Daoy (cell line): ENCODE results near the gene SLIT3. TPM values are rescaled to one million over a fixed set of nuclear protein-coding genes. Genes with fewer than 3 reads are reported as not detected.
A peak's percentile ranks its signal among the peaks of the same experiment; 100 is the strongest.

Experiments used
- DNase-seq: peaks from one replicate; pipeline ENCODE4 v3.0.0-alpha.2; 2015; ENCODE audit warnings: low read depth
- total RNA-seq: library from RNA; depleted of rRNA; stranded (reverse); fragments of >200 nt; shearing (Covaris generic); gene quantifications from 2 replicates; pipeline ENCODE4 v1.2.3, GENCODE V29; 2014

Gene SLIT3
- total RNA-seq, 1 experiment from 2014 or later: 3.5 TPM

DNA sequence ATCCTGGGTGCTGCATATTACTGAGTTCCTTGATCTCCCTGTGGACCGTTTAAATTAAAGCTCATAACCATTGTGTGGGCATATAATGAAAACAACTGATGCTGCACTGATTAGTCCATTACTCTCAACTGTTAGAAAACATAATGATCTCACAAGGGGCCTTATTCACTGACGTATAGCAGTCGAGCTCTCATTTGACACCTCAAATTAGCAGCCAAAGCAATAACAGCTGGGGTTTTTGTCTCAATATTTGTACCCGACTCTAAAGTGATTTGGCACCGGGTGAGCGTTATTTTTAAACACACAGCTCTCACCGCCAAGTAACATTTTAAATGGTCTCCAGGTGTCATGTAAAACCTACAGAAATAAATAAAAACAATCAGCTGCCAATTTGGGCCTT, 469.6 kb downstream of the SLIT3 start:
- DNase-seq: no peak

DNA sequence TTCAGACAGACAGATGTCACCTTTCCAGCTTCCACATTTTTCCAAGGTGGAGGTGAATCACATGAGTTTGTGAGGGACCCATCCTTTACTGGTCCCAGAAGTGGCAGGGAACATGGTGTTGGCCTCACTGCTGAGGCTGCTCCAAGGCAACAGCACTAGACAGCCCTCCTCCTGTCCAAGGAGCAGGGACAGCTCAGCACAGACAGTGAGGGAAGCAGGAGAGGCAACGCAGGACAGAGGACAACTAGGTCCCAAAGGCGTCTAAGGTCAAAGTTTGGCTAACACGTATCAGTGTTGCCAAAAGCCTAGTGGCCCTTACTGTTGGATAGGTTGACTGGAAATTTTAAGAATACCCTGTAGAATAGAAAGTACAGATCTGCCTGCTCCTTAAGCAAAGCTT, 470.1 kb downstream of the SLIT3 start:
- no peak for DNase-seq

DNA sequence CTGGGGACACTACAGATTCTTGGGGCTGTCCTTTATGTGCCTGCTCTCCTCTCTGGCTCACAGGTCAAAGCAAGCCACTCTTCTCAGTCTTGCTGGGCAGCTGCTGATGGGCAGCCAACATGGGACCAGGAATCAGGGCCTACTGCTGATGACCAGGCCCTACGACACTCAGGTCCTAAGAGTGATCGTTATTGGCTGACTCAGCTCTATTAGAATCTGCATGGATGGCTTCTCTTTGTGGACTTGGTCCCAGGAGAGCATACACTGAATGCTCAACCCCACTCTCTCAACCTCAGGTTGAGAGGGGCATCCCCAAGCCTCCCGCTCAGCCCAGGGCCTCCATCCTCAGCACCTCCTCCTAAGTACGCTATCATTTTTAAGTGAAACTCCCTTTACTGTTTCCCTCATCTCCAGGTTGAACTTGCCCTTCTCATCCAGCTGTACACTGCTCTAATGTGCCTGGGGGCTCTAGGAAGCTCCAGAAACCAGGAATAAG, 471.0 kb downstream of the SLIT3 start:
- no peak for DNase-seq

DNA sequence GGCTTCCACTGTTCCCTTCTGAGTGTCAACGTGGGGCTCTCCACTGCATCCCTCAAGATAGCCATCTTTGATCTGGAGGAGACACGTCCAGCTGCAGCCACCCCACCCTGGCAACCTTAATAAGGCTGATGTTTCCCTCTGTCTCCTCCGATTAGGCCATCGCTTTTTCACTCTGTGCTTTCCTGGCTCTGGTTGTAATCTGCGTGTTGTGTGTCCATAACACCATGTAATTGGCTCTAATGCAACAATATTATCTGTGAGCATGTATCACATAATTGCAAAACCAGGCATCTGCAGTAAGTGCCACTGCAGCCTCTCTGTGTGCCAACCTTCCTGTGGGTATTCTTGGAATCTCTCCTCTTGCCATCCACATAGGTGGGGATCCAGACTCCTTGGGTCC, 471.9 kb downstream of the SLIT3 start:
- no peak for DNase-seq

DNA sequence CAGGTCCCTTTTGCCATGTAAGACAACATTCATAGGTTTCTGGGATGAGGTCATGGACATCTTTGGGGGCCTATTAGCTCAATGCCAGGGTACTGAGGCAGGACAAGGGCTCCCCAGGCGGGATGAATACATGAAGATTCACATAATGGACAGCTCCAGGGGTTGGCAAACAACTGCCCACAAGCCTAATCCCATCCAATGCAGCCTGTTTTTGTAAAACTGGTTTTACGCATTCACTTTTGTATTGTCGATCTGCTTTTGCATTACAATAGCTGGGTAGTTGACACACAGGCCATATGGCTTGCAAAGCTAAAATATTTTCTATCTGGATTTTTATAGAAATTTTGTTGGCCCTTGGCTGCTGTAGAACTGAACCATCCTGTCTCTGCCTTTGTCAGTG, 473.3 kb downstream of the SLIT3 start:
- no peak for DNase-seq

DNA sequence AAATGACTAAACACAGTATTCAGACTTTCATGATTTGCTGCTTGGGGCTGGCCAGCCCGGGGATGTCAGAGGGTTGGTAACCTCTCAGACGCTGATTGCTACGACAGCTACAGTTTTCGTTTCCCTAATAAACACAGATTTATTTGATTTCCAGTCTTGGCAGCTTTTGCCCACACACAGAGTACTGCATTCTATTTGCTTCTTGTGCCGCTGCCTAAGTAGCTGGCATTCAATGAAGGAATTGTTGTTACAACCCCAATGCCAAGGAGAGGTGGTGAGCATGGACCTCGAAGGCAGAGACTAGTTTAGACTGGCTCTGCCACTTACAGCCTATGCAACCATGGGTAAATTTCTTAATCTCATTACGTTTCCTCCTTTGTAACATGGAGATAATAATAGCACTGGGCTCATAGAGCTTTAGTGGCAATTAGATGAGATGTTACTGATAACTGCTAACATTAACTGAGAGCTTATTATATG, 474.7 kb downstream of the SLIT3 start:
- no peak for DNase-seq

DNA sequence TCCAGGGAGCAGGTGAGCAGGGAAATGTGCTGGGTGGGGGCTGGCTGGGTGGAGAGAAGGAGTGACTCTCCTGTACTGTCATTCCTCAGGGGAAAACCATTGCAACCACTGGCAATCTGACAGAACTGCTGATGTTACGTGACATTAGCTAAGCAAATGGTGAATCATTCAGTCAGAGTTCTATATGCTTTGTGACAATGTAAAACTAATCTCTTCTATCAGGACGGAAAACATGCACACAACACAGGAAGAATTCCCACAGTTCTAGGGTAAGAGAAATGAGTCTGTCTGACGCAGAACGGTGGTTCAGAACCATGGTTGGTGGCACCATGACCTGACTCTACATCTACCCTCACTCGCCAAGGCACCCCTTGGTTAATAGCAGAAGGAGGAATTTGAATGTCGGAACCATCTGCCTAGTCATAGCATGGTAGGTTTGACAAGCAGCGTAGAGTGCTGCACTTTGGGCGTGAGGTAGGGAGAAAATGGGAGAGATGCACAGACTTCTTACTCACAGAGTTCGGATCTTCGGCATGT, 478.1 kb downstream of the SLIT3 start:
- peak; percentile 42 for DNase-seq

DNA sequence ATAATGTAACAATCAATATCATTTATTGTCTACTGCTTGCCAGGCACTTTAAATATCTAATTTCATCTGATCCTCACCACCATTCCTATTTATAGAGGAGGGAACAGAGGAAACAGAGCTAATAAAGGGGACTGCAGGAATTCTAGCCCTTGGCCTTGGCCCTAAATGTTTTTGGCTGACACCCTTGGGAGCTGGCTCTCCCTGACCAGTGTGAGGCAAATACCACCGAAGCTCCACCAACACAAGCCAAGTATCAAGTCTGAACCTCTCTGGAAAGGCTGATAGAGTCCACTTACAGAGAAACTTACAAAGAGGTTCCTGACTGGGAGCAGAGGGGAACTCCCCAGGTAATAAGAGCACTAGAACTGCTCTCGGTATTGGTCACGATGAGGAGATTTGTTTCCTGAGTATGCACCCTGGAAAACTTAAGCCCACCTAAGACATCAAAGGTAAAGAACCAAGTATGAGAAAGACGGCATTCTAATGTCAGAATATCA, 478.6 kb downstream of the SLIT3 start:
- no peak for DNase-seq

DNA sequence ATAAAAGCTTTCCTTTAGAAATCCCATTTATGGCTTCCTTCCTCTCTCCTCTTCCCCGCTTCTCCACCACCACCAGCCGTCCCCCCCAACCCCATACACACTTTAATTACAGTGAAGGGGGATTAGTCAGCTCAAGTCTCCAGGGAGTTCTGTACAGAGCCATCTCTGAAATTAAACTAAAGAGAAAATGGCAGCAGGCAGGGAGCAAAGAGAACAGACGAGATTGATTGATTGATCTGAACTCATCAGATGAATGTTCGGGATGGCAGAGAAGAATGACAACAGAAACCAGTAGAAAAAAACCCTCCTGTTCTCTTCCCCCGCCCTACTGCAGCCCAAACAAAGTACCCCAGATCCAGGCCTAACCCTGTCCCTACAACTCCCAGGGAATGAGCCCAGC, 480.1 kb downstream of the SLIT3 start:
- DNase-seq: peak; percentile 24

DNA sequence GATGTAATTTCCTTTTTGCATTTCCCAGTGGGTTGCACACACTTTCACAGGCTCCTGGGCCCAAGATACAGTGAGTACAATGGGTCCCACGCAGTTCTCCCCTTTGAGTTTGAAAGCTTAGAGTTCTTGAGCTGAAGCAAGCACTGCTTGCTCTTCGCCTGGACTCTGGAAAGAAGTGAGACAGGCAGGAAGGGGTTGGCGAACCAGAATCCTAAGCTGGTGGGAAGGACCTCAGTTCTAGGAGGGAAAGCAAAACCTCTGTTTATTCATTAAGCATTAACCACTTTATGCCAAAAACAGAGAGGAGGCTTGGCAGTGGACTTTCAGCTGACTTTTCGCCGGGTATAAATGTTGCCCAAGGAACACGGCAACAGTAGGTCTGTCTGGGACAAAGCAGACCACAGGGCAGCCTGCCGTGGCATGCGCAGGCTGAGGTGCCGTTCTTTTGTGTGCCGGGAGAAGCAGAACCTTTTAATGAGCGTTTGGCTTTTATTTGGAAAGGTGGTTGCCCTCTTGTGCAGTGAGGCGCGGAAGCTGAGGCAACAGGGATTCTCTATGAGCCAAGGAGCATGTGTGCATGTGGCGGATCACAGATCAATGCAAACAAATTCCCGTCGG, 481.8 kb downstream of the SLIT3 start:
- no peak for DNase-seq

DNA sequence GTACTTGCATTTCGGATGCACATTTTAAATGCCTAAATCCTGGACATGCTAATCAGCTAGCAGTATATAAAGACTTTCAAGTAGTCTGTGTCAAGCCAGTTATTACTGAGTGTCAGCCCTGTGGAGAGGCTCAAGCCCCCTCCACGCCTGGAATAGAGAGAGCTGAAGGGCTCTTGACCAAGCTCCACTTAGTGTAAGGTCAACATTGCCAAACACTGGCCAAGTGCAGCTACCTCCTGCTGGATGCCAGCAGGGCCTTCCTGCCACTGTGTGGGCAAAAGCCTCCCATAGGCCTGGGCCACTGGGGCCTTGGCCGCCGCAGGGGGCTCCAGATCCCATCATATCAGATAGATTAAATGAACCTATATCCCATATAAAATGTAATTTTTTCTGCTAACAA, 482.4 kb downstream of the SLIT3 start:
- DNase-seq: no peak

DNA sequence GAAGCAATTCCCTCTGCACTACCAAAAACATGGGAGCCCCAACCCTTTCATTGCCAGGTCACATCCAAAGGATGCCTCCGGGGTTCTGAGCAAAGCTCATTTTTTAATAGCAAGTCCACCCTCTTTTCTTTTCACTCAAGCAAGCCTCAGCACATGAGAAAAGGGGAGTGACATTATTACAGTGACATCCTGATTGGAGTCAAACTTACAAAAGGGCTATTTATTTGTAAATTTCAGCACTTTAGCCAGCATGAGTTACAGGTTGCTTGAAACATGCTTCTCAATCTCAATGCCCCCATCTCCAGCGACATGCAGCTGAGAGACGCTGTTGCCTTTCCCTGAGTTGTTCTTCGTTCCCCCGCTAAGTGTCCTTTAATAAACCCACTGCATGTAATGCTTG, 483.3 kb downstream of the SLIT3 start:
- no peak for DNase-seq

DNA sequence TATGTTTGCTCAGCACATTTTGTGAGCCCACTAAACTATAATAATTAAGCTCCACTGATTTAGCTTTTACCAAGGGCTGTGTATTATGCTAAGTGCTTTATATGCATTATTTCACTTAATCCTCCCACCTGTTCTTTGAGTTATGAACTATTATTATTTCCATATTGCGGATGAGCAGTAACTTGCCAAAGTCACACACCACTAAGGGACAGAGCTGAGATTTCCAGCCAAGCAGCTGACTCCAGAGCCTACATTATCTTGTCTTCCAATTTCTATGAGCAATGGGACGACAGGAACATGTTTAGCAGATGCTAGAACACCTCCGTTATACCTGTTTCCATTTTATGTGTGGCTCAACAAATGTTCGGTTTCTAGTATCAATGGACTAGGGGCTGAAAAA, 484.3 kb downstream of the SLIT3 start:
- no peak for DNase-seq

DNA sequence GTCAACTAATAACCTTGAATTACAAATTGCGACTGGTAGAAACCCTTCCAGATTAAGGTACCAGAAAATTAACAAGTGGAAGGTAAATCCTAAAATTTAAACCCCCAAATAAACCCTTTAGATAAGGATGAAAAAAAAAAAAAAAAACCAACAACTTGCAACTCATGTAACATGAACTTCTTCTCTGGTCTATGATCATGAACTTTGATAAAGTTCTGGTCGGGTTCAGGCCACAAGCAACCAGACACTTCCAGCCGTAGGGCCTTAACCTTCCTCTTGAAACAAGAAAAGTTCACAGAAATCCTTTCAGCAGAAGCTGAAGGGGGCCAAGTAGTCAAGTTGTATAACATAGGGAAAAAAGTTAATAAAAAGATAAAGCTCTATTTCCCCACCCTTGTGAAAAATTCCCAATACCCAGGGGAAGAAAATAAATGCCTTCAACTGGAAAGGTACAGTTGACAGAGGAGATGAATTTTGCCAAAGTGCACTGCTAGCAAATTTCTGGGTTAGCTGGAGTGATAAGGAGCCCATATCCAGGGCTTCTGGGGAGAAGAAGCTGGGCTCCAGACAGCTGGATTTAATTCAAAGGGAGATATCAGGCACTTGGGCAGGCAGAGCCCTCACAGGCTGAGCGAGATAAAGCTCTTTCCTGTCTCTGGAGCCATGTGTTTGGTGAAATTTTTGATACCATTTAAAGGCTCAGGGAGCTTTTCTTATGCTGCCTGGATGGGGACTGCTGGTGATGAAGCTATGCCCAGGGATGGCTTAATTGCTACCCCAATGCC, 487.6 kb downstream of the SLIT3 start:
- DNase-seq: no peak

DNA sequence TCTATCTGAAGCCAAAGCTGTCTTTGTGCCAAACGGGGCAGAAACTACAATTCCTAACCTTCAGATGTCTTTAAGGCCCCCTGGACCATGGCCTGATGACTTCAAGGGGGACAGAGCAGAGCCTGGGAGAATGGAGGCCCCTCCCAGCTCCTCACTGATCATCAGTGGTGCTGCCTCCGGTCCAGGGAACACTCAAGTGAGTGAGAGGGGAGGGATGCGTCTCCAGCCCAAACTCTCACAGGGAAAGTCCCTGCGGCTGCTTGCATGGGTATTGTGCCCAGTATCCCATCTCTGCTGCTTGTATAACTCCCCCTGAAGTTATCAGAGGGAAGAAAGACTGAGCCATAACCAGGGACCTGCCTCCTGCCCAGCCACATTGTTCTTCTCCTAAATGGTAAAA, 490.3 kb downstream of the SLIT3 start:
- no peak for DNase-seq

DNA sequence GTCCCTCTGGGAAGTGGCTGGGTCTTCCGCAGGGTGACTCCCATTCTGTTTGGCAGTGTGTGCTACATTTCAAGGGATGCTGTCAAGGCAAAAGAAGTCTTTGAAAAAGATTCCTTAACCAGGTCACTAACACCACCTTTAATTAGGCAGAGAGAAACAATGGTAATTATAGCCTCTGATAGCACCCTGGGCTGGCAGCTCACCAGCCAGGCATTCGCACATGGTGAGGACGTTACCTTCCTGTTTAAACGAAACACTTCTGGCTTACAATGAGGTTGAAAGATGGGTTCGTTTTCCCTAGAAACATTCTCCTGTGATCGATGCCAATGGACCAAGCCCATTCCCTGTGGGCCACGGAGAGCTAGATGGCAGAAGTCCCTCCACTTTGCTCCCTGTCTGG, 491.7 kb downstream of the SLIT3 start:
- DNase-seq: no peak

DNA sequence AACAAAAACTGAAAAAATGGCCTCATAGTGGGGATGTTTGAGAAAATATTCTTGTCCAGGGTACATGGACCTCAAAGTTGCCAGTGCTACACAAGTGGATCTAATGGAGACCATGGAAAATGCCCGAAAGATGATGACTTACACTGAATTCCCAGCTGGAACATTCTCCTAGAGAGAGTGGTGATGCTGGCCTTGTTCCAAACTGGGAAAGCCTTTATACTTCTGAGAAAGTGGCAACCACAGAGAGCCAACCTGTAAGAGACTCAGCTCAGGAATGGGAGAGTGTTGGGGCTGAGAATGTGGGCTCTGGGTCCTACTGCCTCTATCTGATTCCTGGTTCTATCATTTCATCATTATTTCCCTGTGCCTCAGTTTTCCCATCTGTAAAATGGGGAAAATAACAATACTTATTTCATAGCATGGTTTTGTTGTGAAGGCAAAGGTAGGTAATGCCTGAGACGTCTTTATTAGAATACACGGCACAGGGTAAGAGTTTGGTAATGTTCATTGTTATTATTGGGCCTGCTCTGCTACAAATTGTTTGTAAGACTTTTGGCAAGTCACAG, 492.8 kb downstream of the SLIT3 start:
- DNase-seq: no peak

DNA sequence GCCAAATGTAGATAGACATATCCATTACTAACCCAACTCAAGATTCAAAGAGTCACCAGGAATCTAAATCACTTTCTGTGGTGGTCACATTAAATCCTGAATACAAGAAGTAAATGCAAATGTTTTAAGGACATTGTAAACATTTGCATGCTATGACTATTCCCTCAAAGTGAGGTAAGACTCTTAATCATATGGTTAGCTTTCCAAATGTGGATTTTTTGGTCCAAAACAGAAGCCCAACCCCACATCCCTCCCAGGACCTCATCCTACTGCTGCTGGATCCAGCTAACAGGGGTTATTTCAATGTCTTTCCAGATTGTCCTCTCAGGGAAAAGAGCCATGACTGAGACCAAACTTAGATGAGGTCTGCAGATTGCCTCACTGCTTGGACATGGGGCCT, 493.7 kb downstream of the SLIT3 start:
- DNase-seq: no peak

DNA sequence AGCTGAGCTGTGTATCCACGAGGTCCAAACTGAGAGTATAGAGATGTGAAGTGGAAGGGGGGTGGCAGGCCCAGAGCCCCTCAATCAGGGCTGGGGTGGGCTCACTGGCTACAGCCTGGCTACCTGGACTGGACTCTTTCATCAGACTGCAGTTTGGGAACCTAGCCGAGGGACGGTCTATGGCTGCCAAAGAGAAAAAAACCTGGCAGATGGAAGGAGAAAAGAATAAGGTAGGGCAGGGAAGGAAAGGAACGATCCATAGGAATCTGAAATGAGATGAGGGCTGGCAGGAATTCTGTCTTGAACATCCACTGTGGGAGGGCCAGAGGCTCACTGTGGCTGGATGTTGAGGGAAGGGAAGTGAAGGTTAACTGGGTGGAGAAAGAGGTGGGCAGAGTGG, 497.4 kb downstream of the SLIT3 start:
- no peak for DNase-seq

DNA sequence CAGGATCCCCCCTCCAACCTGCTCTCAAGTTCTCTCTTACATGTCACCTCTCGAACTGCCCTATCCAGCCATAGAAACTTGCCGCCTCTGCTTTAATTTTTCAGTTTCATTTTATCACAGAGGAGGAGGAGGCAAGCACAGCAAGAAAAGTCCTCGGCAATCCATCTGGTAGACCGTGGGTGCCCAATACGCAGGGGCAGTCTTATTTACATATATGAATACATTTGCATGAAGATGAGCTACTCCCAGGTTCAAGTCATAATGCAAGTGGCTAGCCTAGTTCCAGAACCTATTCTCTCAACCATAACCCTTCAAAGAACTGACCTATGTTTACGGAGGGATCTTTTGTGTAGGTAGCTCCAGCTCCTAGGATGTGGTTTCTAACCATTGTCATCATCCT, 498.6 kb downstream of the SLIT3 start:
- DNase-seq: no peak

DNA sequence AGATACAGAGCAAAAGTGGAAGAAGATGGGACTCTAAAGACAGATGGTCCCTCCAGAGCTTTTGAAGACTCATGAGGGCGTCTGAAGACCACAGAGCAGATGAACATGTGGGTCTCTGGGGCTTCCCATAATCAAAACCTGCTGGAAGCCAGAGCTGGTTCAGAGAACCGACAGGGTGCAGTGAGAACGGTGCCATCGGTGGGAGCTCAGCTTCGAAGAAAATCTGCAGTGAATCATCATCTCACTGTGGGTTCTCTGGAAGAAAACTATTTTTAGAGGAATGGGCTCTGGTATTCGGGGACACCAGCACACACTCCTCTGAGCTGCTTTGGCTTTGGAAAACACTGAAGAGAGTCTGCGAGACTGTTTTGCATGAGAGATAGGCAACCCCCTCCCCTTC, 499.4 kb downstream of the SLIT3 start:
- no peak for DNase-seq

DNA sequence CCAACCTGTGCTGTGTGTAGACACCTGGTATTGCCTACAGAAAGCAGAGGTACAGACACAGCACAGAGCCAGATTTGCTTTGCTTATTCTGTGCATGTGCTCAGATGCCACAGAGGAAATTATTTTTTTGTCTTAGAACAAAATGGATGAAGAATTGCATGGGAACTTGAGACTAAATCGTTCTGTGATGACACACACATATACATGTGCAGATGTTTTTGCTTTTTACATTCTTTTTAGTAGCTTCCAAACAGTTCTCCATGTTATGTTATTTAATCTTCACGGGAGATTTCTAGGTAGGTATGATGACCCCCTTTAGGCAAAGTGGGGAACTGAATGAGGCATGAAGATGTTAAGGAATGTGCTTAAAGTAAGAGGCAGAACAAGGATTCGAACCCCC, 500.2 kb downstream of the SLIT3 start:
- no peak for DNase-seq
